ENCODE data around the gene ASPN. TPM values are rescaled to one million over a fixed set of nuclear protein-coding genes. Genes with fewer than 3 reads are reported as not detected.
A peak's percentile ranks its signal among the peaks of the same experiment; 100 is the strongest.

ASPN gene
- total and polyA plus RNA-seq, 9 of the 15 experiments (the other 6 are each of a cell fraction or from before 2014, with no cell fraction given): 0.03 to 0.07 TPM; not detected in 7

DNA sequence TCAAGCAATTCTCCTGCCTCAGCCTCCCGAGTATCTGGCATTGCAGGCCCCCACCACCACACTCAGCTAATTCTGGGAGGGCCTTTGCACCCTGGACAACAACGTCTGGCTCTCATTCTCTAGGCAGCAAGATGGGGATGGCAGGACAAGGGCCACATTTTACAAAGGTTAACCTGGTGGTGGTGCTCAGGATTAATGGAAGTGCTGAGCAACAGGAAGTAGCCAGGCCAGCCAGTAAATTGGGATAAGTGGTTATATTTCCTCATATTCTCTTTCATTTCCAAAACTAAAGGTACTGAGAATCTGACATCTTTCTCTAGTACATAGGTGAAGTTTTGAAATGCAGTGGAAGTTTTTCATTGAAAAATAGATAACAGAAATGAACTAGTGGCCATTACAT, 24.7 kb upstream of the ASPN start:
- no peak for FAIRE-seq
- Histone ChIP-seq H3K9me3 (replicated peaks; ENCODE audit: control insufficient read depth, insufficient read depth, low read depth, low read length) (no peaks in the 10 kb centered on the region), H3K4me2 (ENCODE audit: insufficient read depth, low read length) (no peak overlapping the region)

More for the DNA sequence above, 24.7 kb upstream of the ASPN start:
- POLR2A ChIA-PET: interaction anchor here (1.2 kb wide), 1 partner anchor 11 kb away, joined by 4 read pairs; no protein-coding TSS in a partner anchor
- TF ChIP-seq BRCA1 (IDR thresholded peaks at IDR 0.05) (no peak), BRCA1 (CRISPR knock-in tag; IDR thresholded peaks at IDR 0.05) (no peak), ETV1 (tag; conservative IDR thresholded peaks at IDR 0.05; ENCODE audit: low read depth) (0 out of 2 replicates have a peak, but pooled peaks have one; percentile 39), KDM1A (IDR thresholded peaks at IDR 0.05) (no peak), RAD21 (CRISPR knock-in tag; conservative IDR thresholded peaks at IDR 0.05 in 1 of 2, IDR thresholded peaks at IDR 0.05 in 1 of 2) (peak in 1 of 2 experiments; percentile 29; a peak in 1 of 4 replicates), IRF2 (CRISPR knock-in tag; IDR thresholded peaks at IDR 0.05) (no peak)
- TF ChIP-seq, protein P1, sequence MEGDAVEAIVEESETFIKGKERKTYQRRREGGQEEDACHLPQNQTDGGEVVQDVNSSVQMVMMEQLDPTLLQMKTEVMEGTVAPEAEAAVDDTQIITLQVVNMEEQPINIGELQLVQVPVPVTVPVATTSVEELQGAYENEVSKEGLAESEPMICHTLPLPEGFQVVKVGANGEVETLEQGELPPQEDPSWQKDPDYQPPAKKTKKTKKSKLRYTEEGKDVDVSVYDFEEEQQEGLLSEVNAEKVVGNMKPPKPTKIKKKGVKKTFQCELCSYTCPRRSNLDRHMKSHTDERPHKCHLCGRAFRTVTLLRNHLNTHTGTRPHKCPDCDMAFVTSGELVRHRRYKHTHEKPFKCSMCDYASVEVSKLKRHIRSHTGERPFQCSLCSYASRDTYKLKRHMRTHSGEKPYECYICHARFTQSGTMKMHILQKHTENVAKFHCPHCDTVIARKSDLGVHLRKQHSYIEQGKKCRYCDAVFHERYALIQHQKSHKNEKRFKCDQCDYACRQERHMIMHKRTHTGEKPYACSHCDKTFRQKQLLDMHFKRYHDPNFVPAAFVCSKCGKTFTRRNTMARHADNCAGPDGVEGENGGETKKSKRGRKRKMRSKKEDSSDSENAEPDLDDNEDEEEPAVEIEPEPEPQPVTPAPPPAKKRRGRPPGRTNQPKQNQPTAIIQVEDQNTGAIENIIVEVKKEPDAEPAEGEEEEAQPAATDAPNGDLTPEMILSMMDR (IDR thresholded peaks at IDR 0.05 in 2 of 3, conservative IDR thresholded peaks at IDR 0.05 in 1 of 3; ENCODE audit: insufficient read depth in 2 of 3, low read depth in 1 of 3, low read length in 3 of 3): peak in 1 of 3 experiments; percentile 23; a peak in 1 of 6 replicates
- TF ChIP-seq, protein P2, sequence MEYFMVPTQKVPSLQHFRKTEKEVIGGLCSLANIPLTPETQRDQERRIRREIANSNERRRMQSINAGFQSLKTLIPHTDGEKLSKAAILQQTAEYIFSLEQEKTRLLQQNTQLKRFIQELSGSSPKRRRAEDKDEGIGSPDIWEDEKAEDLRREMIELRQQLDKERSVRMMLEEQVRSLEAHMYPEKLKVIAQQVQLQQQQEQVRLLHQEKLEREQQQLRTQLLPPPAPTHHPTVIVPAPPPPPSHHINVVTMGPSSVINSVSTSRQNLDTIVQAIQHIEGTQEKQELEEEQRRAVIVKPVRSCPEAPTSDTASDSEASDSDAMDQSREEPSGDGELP (CRISPR knock-in tag; IDR thresholded peaks at IDR 0.05; ENCODE audit: borderline replicate concordance): no peak
- TF ChIP-seq, protein P3, sequence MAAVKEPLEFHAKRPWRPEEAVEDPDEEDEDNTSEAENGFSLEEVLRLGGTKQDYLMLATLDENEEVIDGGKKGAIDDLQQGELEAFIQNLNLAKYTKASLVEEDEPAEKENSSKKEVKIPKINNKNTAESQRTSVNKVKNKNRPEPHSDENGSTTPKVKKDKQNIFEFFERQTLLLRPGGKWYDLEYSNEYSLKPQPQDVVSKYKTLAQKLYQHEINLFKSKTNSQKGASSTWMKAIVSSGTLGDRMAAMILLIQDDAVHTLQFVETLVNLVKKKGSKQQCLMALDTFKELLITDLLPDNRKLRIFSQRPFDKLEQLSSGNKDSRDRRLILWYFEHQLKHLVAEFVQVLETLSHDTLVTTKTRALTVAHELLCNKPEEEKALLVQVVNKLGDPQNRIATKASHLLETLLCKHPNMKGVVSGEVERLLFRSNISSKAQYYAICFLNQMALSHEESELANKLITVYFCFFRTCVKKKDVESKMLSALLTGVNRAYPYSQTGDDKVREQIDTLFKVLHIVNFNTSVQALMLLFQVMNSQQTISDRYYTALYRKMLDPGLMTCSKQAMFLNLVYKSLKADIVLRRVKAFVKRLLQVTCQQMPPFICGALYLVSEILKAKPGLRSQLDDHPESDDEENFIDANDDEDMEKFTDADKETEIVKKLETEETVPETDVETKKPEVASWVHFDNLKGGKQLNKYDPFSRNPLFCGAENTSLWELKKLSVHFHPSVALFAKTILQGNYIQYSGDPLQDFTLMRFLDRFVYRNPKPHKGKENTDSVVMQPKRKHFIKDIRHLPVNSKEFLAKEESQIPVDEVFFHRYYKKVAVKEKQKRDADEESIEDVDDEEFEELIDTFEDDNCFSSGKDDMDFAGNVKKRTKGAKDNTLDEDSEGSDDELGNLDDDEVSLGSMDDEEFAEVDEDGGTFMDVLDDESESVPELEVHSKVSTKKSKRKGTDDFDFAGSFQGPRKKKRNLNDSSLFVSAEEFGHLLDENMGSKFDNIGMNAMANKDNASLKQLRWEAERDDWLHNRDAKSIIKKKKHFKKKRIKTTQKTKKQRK (IDR thresholded peaks at IDR 0.05; ENCODE audit: borderline replicate concordance, low read depth, low read length): no peak
- Histone ChIP-seq H3K27me3 (ENCODE audit: control insufficient read depth in 2 of 2, insufficient read depth in 2 of 2, low read length in 2 of 2) (no peaks in the 10 kb centered on the region), H3K4me1 (replicated peaks in 1 of 2; ENCODE audit: control insufficient read depth in 2 of 2, insufficient read depth in 2 of 2, low read length in 2 of 2) (peaks cover 8 to 19% of the 10 kb centered on the region in 2 experiments), H3K9ac (ENCODE audit: insufficient read depth in 1 of 2, low read depth in 2 of 2, low read length in 2 of 2) (no peak overlapping the region), H4K20me1 (replicated peaks; ENCODE audit: control insufficient read depth, insufficient read depth, low read length) (no peaks in the 10 kb centered on the region), H3K27ac (ENCODE audit: extremely low read depth, low read depth, low read length) (no peak overlapping the region), H2AFZ (ENCODE audit: low read depth, low read length) (no peak overlapping the region), H3K9me1 (ENCODE audit: control insufficient read depth, insufficient read depth, low read length) (no peaks in the 10 kb centered on the region), H3K79me2 (ENCODE audit: control insufficient read depth, insufficient read depth, low read length) (no peaks in the 10 kb centered on the region), H3K4me3 (no peak overlapping the region), H3K36me3 (ENCODE audit: control insufficient read depth, insufficient read depth, low read length) (no peaks in the 10 kb centered on the region)
- WGBS (ENCODE audit: insufficient coverage, low coverage, missing lambda C conversion rate): 34% methylated on average over 2 of the region's 2 CpGs
- no TSS peak for BruUV-seq (replicated peaks)
- in situ Hi-C loops (cut with MboI) (no loop called here), intact Hi-C loops (cut with micrococcal nuclease) (loop anchor here (1.0 kb wide), 1 partner anchor 127 kb away; no protein-coding TSS in a partner anchor)
- DNase-seq (ENCODE audit: extremely low read depth in 1 of 4, low spot score in 3 of 4): no peak
- CTCF ChIA-PET (ENCODE audit: low intra/inter-chr PET ratio): interaction anchor here (1.4 kb wide), 1 partner anchor 128 kb away, joined by 6 read pairs; no protein-coding TSS in a partner anchor
- no peak for ATAC-seq

Measured in K562 (cell line).